H54 (cell line): ENCODE data around the gene EMP1.

Experiments used
- DNase-seq: peaks from one replicate; pipeline ENCODE4 v3.0.0; 2011; ENCODE audit warnings: low spot score, mixed read lengths; ENCODE audit not compliant: insufficient read length
- FAIRE-seq: peaks from 3 replicates; lab custom pipeline; 2011; peaks lifted over from hg19 to GRCh38; lab: Jason Lieb, UNC
- POLR2A ChIP-seq: IDR thresholded peaks from 2 replicates; pipeline ENCODE4 v1.6.1; 2011; ENCODE audit warnings: low read depth, mild to moderate bottlenecking, low read length

The EMP1 gene

GRCh38 chr12:13233830-13234641, 37.5 kb downstream of the EMP1 start:
- peak; percentile 26 for DNase-seq
- no peak for FAIRE-seq
- no peak for TF ChIP-seq POLR2A

DNA sequence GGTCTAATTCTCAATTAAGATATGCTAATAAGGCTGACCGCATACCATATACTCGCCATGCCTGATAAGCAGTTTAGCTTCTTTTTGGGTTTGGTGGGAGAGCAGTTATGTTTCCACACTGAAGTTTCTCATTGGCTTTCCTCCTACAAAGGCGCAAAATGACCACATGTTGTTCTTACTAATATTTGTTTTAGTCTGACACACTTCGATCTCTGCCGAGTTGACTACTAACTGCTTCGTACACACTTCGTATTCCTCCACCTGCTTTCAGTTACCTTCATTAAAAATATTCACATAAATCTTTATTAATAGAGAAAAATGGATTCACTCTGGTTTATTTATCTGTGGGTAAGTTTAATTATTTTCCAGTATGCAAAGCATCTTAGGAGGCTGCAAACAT, 41.7 kb downstream of the EMP1 start:
- no peak for TF ChIP-seq POLR2A
- DNase-seq: no peak
- no peak for FAIRE-seq

DNA sequence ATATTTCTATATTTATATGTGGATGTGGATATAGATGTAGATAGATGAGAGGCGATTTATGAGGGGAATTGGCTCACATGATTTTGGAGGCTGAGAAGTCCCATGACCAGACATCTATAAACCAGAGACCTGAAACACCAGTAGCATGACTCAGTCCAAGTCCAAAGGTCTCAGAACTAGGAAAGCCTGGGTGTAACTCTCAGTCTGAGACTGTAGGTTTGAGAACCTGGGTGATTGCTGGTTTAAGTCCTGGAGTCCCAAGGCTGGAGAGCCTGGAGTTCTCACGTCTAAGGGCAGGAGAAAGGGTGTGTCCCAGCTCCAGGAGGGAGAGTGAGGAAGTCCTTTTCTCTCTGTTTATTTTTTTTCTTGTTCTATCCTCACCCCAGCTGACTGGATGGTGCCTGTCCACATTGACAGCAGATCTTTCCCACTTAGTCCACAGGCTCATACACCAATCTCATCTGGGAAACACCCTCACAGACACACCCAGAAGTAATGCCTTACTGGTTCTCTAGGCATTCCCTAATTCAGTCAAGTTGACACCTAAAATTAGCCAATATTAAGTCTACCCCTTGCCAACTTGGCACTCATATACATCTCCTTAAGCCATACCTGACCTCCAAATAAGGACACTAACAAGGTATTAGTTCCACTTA, 45.4 kb downstream of the EMP1 start:
- no peak for TF ChIP-seq POLR2A
- no peak for FAIRE-seq
- DNase-seq: no peak

DNA sequence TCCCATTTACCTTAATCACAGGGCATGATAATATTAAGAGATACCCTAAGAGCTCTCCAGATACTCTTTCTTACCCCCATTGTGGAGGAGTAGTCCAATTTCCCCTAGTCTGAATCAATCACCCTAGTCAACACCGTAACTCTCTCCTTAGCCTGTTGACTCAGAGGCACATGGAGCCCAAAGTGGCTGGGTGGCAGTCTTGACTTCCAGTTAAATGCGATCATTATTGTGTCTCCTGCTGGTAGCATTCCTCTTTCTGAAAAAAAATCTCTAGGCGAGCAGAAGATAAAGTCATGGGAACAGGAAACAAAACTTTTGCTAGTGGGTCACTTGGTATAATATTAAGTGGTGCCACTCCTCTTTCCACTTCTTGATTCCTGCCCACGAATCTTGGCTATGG, 46.4 kb downstream of the EMP1 start:
- no peak for FAIRE-seq
- no peak for DNase-seq
- no peak for TF ChIP-seq POLR2A

- TF ChIP-seq POLR2A: no peak
- no peak for FAIRE-seq
- DNase-seq: no peak
Measured at GRCh38 chr12:13243516-13244070, 47.1 kb downstream of the EMP1 start.

DNA sequence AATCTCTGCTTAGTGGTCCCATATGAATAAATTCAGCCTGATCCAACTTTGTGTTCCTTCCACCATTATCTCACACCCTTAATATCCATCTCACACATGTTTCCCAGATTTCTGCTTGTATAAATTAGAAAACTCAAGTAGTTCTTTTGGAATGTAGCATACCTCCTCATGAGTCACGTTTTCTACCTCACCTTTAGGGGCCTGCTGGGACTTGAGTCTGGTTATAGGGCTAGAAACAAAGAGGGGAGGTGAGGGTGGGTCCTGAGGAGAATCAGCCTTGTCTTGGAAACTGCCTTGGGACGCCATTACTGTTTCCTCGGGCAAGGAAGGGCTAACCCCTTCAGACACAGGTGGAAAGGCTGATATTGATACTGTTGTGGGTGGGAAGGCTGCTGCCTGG, 51.1 kb downstream of the EMP1 start:
- FAIRE-seq (no peak), DNase-seq (no peak)
- no peak for TF ChIP-seq POLR2A

DNA sequence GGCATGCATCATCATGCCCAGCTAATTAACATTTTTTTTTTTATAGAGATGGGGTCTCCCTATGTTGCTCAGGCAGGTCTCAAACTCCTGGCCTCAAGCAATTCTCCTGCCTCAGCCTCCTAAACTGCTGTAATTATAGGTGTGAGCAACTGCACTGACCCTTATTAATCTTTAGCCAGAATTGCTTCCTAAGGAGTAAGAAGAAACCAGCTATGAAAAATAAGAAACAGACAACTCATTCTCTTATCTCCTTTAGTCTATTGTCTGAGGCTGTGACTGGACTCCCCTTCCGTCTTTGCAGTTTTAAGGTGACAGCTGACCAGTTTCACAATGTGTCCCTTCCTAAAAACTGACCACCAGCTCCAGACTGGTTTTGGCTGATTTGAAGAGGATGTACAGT, 52.4 kb downstream of the EMP1 start:
- TF ChIP-seq POLR2A: no peak
- FAIRE-seq (no peak), DNase-seq (no peak)

DNA sequence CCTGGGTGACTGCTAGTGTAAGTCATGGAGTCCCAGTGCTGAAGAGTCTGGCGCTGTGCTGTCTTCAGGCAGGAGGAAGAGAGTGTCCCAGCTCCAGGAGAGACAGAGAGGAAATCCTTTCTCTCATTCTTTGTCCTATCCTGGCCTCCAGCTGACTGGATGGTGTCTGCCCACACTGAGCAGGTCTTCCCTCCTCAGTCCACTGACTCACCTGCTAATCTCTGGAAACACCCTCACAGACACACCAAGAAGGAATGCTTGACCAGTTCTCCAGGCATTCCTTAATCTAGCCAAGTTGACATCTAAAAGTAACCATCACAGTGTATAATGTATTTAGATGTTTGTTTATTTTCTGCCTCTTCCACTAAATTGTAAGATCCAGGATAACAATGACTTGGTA, 53.9 kb downstream of the EMP1 start:
- DNase-seq (peak; percentile 55), FAIRE-seq (peak; percentile 60)
- TF ChIP-seq POLR2A: no peak

DNA sequence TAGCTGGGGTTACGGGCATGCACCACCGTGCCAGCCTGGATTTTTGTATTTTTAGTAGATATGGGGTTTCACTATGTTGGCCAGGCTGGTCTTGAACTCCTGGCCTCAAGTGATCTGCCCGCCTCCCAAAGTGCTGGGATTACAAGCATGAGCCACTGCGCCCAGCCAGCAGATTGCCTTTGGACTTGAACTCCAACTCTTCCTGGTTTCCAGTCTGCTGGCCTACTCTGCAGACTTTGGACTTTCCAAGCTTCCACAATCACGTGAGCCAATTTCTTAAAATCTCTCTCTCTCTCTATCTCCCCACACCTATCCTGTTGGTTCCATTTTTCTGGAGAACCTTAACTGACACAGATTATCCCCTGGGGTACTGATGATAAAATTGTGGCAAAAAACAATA, 55.0 kb downstream of the EMP1 start:
- TF ChIP-seq POLR2A: no peak

DNA sequence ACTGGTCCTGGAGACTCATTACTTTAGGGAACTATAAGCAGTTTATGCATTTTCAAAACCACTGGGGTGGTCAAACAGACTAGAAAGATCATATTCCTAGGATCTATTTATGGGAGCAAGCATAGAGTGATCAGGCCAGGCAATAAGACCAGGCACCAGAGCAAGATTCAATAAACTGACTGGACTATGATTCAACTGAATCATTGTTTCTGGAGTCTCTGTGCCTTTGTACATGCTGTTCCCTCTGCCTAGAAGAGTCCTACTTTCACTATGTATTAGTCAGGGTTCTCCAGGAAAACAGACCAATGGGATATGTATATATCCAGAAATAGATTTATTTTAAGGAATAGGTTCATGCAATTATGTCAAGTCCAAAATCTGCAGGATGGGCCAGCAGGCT, 55.5 kb downstream of the EMP1 start:
- TF ChIP-seq POLR2A: no peak
- FAIRE-seq (no peak), DNase-seq (no peak)

More for the DNA sequence above, 55.0 kb downstream of the EMP1 start:
- DNase-seq: no peak
- no peak for FAIRE-seq

DNA sequence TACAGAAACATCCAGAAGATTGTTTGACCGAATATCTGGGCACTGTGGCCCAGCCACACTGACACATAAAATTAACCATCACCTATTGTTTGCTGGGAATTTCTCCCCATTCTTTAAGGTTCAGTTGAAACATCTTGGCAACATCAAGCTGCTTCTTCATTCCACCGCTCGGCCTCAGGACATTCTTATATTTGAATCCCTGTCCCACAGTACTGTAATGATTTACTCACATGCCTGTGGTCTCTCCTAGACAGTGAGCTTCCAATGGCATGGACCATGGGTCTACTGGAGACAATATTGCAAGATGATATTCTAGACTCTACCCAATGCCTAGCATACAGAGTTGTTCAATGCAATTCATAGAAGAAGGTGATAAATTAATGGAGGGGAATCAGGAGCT, 56.1 kb downstream of the EMP1 start:
- no peak for DNase-seq
- no peak for TF ChIP-seq POLR2A
- no peak for FAIRE-seq

DNA sequence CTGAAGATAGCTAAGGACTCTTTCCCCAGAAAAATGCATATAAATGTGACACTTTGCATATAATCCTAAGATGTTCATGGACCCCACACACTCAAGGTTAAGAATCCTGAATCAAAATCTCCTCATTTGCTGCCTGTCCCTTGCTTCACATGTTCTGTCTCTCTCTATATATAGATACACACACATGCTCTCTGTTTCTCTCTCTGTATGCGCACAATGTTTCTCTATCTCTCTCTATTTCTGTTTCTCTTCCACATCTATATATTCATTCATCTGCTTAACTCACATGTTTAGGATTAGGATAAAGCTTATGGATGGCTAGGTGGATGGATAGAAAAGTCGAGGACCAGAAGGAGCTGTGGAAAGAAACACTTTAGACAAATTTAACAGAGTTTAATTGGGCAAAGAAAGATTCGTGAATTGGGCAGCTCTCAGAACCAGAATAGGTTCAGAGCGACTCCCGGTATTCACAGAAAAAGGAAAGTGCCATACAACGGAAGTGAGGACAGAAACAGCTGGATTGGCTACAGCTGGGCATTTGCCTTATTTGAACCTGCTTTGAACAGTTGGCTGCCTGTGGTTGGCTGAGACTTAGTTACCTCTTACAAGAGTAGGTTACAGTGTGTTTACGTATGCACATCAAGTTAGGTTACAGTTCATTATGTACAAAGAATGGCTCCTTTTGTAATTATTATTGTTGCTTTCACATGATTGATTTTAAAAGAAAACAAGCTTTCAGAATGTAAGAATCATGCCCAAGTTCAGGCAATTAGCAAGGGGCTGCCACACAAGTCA, 57.6 kb downstream of the EMP1 start:
- DNase-seq (no peak), FAIRE-seq (no peak)
- no peak for TF ChIP-seq POLR2A

- TF ChIP-seq POLR2A: no peak
- DNase-seq: peak; percentile 85
- FAIRE-seq: peak; percentile 86
Measured at GRCh38 chr12:13255792-13256691, 59.5 kb downstream of the EMP1 start.
